Sciatic nerve (tissue), 2 donors: ENCODE measurements around the gene MAGOHB. TPM values are rescaled to one million over a fixed set of nuclear protein-coding genes. Genes with fewer than 3 reads are reported as not detected.
"Not testable (repeated sequence)": the region's sequence is repeated elsewhere in the genome, so short reads cannot be mapped to it uniquely, and the experiment has no call there.

Experiments
- ATAC-seq: fragments of 200-7000 bp; cut with Tn5 transposase; one replicate; pipeline ENCODE4 v1.9.1; 2020; ENCODE audit warnings: mild to moderate bottlenecking, moderate library complexity
- DNase-seq: peaks from one replicate; pipeline ENCODE4 v3.0.0-alpha.2; 2020; ENCODE audit warnings: low spot score
- intact Hi-C: fragments of 100-400 bp; cut with DNase I; formaldehyde crosslinking; loops from one replicate; pipeline ENCODE4 v1.14.2; 2022
- total RNA-seq: library from RNA; stranded (reverse); fragmentation: NEBNext Ultra II Directional; extraction: Animal tissue kit (Norgen Biotek cat#: 25700); gene quantifications from one replicate; pipeline ENCODE4 v1.2.1, GENCODE V29; 2021
- donor health status: DM: no; HTN: no; CAD: no.
- donor health status: DM: no; HTN: no; CAD: no.

MAGOHB gene
- total RNA-seq, 1 donor from 2014 or later: 20.6 TPM

- ATAC-seq (no peak), DNase-seq (no peak)
- intact Hi-C loops: no loop called here
Observed at GRCh38 chr12:10615532-10615931, 2.1 kb upstream of the MAGOHB start.

GRCh38 chr12:10614056-10614370, 604 bp upstream of the MAGOHB start:
- DNase-seq: no peak
- no peak for ATAC-seq
- intact Hi-C loops: no loop called here

GRCh38 chr12:10612984-10613348, 443 bp downstream of the MAGOHB start:
- DNase-seq: no peak
- ATAC-seq: peak; percentile 20
- intact Hi-C loops: no loop called here

GRCh38 chr12:10612110-10612509, 1.3 kb downstream of the MAGOHB start:
- no peak for DNase-seq
- intact Hi-C loops: no loop called here
- no peak for ATAC-seq

DNA sequence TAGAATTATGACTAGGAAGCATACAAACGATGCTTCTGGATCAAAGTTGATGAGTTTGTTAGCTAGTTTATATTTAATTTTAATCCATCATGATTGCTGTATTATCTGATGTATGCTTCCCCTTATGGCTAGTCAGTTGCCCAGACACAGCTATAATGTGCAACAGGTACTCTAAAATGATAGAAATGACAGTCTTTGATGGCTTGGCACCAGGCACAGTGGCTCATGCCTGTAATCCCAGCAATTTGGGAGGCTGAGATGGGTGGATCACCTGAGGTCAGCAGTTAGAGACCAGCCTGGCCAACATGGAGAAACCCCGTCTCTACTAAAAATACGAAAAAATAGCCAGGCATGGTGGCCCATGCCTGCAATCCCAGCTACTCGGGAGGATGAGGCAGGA, 2.2 kb downstream of the MAGOHB start:
- ATAC-seq, intact Hi-C loops, DNase-seq: not testable (repeated sequence)

GRCh38 chr12:10610188-10610587, 3.2 kb downstream of the MAGOHB start:
- no peak for DNase-seq
- intact Hi-C loops: no loop called here
- no peak for ATAC-seq

- no peak for DNase-seq
- no peak for ATAC-seq
- intact Hi-C loops: no loop called here
Observed at GRCh38 chr12:10607885-10608458, 5.4 kb downstream of the MAGOHB start.

- intact Hi-C loops: no loop called here
- no peak for DNase-seq
- no peak for ATAC-seq
Observed at GRCh38 chr12:10601860-10602259, 11.5 kb downstream of the MAGOHB start.

DNA sequence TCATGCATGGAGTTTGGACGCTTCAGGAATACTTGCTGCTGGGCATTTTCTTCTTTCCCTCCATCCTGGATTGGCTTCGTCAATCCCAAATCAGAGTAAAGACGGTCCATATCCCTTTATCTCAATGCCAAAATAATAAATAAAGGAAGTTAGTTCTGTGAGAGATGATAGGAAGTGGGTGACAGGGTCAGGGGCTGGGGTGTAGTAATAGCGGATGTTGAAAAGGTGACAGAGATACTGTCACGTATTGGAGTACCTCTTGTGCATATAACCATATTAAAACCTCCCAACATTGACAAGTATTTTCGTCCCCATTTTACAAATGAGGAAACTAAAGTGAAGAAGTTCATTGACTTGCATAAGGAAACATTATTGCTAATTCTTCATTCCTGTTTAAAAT, 12.4 kb downstream of the MAGOHB start:
- DNase-seq (no peak), ATAC-seq (no peak)
- intact Hi-C loops: no loop called here

DNA sequence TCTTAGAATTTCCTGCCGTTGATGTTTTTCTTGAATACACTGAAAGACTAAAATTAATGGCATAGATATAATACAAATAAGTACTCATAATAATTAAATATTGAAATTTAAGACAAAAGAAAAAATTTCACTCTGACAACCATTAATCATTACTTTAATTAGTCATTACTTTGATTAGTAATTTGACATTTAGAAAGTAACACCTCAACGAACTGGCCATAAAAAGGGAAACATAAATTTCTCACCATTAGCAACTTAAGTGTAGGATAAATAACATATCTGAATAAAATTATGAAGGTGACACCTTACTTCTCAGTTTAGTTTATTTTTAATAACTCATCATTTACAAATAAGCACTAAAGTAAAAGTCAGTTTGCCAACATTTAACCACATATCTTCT, 17.5 kb downstream of the MAGOHB start:
- intact Hi-C loops: no loop called here
- ATAC-seq (no peak), DNase-seq (no peak)

GRCh38 chr12:10590966-10591365, 22.4 kb downstream of the MAGOHB start:
- intact Hi-C loops: no loop called here
- ATAC-seq: no peak
- DNase-seq: no peak

DNA sequence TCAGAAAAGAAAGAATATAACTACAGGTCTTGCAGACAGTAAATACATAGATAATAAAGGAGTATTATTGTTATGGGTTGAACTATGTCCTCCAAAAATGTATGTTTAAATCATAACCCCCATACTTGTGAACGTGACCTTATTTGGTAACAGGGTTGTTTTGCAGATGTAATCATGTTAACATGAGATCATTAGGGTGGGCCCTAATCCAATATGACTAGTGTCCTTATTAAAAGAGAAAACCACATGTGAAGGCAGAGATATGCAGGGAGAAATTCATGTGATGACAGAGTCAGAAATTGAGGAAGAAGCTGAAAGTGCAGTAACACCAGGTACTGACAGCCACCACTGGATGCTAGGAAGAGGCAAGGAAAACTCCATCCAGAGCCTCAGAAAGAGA, 29.0 kb downstream of the MAGOHB start:
- DNase-seq (no peak), ATAC-seq (no peak)
- intact Hi-C loops: no loop called here

DNA sequence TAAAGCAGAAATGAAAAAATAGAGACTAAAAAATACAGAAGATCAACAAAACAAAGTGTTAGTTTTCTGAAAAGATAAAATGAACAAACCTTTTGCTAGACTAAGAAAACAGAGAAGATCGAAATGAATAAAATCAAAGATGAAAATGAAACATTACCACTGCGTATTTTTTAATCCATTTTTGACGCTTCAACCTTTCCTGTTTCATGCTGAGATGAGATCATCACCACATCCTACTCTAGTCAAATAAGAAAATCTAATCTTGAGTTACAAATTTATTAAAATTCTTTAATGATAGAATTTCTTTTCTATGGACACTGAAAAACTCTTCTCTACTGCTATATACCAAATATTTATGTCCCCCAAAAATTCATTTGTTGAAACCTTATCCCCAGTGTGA, 30.7 kb downstream of the MAGOHB start:
- no peak for ATAC-seq
- intact Hi-C loops: no loop called here
- DNase-seq: no peak

- ATAC-seq, DNase-seq, intact Hi-C loops: not testable (repeated sequence)
Observed at GRCh38 chr12:10582133-10582532, 31.3 kb downstream of the MAGOHB start.

DNA sequence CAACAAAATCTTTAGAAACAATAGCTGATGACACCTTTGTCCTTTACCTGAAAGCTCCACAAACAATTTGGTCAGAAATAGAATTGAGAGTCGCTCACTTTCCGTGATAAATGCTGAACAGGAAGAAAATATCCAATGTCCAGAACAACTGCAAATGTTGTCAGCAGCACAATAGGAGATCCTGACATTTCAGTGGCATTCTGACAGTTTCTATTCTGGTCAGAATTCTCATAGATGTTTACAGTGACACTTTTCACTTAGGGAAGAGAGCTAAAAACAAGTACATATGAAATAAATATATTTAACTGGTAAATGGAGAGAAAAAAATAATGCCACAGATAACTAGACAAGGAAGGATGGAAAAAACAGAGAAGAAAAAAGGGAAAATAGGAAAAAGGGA, 39.1 kb downstream of the MAGOHB start:
- intact Hi-C loops: no loop called here
- ATAC-seq (no peak), DNase-seq (no peak)

DNA sequence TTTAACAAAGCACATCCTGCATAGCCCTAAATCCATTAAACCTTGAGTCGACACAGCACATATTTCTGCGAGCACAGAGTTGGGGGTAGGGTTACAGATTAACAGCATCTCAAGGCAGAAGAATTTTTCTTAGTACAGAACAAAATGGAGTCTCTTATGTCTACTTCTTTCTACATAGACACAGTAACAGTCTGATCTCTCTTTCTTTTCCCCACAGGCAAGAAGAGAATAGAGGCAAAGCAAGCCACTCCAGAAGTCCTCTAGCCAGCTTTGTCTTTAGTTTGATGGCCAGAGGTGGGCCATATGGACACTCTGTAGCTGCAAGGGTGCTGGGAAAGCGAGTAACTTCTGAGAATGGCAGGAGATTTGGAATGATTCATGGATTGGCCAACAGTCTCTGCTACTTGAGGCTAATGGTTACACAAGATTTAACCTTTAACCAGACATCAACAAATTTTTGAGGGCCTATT, 41.4 kb downstream of the MAGOHB start:
- intact Hi-C loops, DNase-seq, ATAC-seq: not testable (repeated sequence)

DNA sequence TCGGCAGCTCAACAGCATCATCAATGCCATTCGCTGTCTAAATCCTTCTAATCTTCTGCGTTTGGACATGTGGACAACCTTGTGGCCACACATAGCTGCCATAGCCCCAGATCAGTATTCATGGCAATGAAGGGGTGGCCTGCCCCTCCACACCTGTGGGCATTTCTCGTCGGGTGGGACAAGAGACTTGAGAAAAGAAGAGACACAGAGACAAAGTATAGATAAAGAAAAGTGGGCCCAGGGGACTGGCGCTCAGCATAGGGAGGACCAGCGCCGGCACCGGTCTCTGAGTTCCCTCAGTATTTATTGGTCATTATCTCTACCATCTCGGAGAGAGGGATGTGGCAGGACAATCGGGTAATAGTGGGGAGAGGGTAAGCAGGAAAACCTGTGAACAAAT, 42.3 kb downstream of the MAGOHB start:
- intact Hi-C loops: no loop called here
- ATAC-seq (no peak), DNase-seq (no peak)

DNA sequence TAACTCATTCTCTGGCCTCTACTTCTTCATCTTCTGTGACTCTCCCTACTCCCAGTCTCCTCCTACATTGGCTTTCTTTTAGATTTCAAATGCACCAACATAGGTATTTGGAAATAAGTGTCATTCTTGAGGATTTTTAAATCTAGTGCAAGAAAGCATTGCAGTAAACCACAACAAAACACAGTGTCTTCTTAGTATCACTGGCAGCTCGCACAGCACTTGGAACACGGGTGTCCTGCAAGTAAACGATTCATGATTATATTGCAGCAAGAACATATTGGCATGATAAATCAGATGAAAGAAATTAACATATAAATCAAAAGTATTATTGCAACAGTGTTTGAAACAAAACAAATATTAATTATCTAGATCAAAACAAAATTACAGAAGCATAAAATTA, 45.6 kb downstream of the MAGOHB start:
- ATAC-seq (no peak), DNase-seq (no peak)
- intact Hi-C loops: loop anchor here (10.0 kb wide), 2 partner anchors 243 to 333 kb away; no protein-coding TSS in a partner anchor

- intact Hi-C loops: loop anchor here (10.0 kb wide), 2 partner anchors 239 to 329 kb away; no protein-coding TSS in a partner anchor
- DNase-seq (no peak), ATAC-seq (no peak)
Observed at GRCh38 chr12:10563966-10564365, 49.4 kb downstream of the MAGOHB start.

GRCh38 chr12:10563002-10563401, 50.4 kb downstream of the MAGOHB start:
- ATAC-seq: no peak
- intact Hi-C loops: loop anchor here (10.0 kb wide), 2 partner anchors 238 to 328 kb away; no protein-coding TSS in a partner anchor
- no peak for DNase-seq

DNA sequence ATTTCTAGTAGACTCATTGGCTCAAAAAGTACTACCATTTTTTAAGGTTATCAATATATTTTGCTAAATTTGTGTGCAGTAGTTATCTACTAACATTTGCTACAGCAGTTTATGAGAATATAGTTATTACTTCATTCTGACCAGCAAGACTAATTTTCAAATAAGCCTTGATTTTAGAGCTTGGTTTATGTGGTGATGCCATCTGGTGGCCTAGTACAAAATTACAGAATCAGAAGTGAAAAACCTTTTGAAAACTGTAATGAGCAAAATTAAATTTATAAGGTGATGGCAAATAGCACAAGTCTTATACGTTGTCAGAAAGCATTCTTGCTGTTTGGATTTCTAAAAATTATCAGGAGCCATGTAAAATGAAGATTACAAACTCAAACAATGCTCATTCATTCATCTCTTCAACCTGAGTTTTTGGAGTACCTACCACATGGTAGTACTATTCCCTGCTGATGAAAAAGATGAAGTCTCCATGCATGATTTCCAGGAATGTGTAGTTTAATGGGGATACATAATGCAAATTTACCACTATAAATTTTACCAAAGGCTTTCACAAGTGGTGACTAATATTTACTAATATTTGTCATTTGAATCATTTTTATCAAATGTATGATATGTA, 51.0 kb downstream of the MAGOHB start:
- ATAC-seq (no peak), DNase-seq (no peak)
- intact Hi-C loops: loop anchor here (10.0 kb wide), 2 partner anchors 238 to 328 kb away; no protein-coding TSS in a partner anchor
